Measurements from ENCODE around the gene CTH. TPM values are rescaled to one million over a fixed set of nuclear protein-coding genes. Genes with fewer than 3 reads are reported as not detected.
A peak's percentile ranks its signal among the peaks of the same experiment; 100 is the strongest.

Gene CTH
- total RNA-seq (2012; rRNA removed) (2.5 and 2.7 TPM in 2 replicates), polyA plus RNA-seq (2012; rRNA removed) (2.8 and 3.0 TPM in 2 replicates), Bru-seq, nascent RNA (percentile 60 among the genes with signal in this experiment), BruChase-seq, experiment 1, labeled RNA remaining after a 6-hour chase (percentile 55 among the genes with signal in this experiment), BruChase-seq, experiment 2, labeled RNA remaining after a 2-hour chase (percentile 48 among the genes with signal in this experiment)
- polyA plus RNA-seq (2012; cell fraction: cytosol; rRNA removed), result 1.2 and 1.4 TPM in 2 replicates
- 1.2 and 5.2 TPM in 2 replicates for polyA plus RNA-seq (2012; cell fraction: nucleus; rRNA removed; ENCODE audit: low replicate concordance)
- long read RNA-seq, partial matches to known transcripts, result 2 of 6 reads
- long read RNA-seq, other reads (novel, unspliced or antisense), result 0 of 6 reads

- no TSS peak for BruUV-seq (replicated peaks)
- dilution Hi-C loops (cut with HindIII; ENCODE audit: low sequenced_read_pairs, unreplicated experiment), result no loop called here
- H3K18ac ChIP-seq (ENCODE audit: low read depth, low read length), result peak within 1 kb of the TSS; percentile 79
- H4K5ac ChIP-seq (ENCODE audit: low read depth, low read length), result peak within 1 kb of the TSS; percentile 48
- H3K4me1 ChIP-seq (ENCODE audit: control insufficient read depth, insufficient read depth, low read length), result no peaks in the 10 kb centered on the region
- peaks cover 0 to 7% of the 10 kb centered on the region in 2 experiments; a peak in 2 of 4 replicates for H3K79me1 ChIP-seq (ENCODE audit: low read depth in 1 of 2, low read length in 2 of 2)
- H3K9ac ChIP-seq (ENCODE audit: low read depth, low read length), result peak within 1 kb of the TSS; percentile 71
- H3K4me3 ChIP-seq (ENCODE audit: insufficient read depth, low read depth, low read length), result peak within 1 kb of the TSS; percentile 49
- DNase-seq (peak; percentile 95), ATAC-seq (ENCODE audit: low read depth) (peak; percentile 100)
- H3K36me3 ChIP-seq (ENCODE audit: control insufficient read depth, insufficient read depth, low read length), result no peaks in the 10 kb centered on the region
- in situ Hi-C loops (cut with MboI; ENCODE audit: low sequenced_read_pairs), result loop anchor here (5.0 kb wide), 1 partner anchor 53 kb away; no protein-coding TSS in a partner anchor
- peak within 1 kb of the TSS; percentile 58 for H3K27ac ChIP-seq (ENCODE audit: insufficient read depth, low read length)
- H2BK15ac ChIP-seq (ENCODE audit: low read depth, low read length), result peak within 1 kb of the TSS; percentile 17; the same call in 1 of the 3 replicates
- peak within 1 kb of the TSS; percentile 58 for H3K14ac ChIP-seq (replicated peaks; ENCODE audit: low read depth, low read length)
- intact Hi-C loops (cut with micrococcal nuclease), result loop anchor here (1.0 to 5.0 kb wide), 3 partner anchors 56 to 278 kb away; partner anchors contain the start of genes ANKRD13C and SRSF11
- H2BK20ac ChIP-seq (ENCODE audit: low read depth, low read length), result peak within 1 kb of the TSS; percentile 40
- ChIA-PET CTCF (interaction anchor here (0.7 to 1.0 kb wide), 3 partner anchors 12 to 13 kb away, joined by 3 to 4 read pairs (median 3); no protein-coding TSS in a partner anchor), POLR2A (ENCODE audit: unreplicated experiment) (interaction anchor here (1.0 to 1.1 kb wide), 2 partner anchors 21 to 57 kb away, joined by 3 to 4 read pairs; partner anchors contain the start of gene ANKRD13C)
- H2AK9ac ChIP-seq (replicated peaks; ENCODE audit: low read depth, low read length, poor library complexity), result peak within 1 kb of the TSS; percentile 23
- H3K9me3 ChIP-seq (ENCODE audit: control insufficient read depth, insufficient read depth, low read length), result no peaks in the 10 kb centered on the region
- H3K27me3 ChIP-seq (ENCODE audit: control insufficient read depth, insufficient read depth, low read length), result 0 out of 2 replicates have a peak, but pooled peaks cover under 1% of the 10 kb centered on the region
- H4K8ac ChIP-seq (ENCODE audit: low read depth in 2 of 2, low read length in 2 of 2), result peak within 1 kb of the TSS; percentile 3 to 74; a peak in 2 of 4 replicates
- WGBS, 2 experiments (ENCODE audit: extremely low coverage in 2 of 2, insufficient read length in 1 of 2), result 0% methylated on average over 32 of the region's 48 CpGs; no CpG with 5 or more reads in 1 of the 2 experiments
- H2BK120ac ChIP-seq (ENCODE audit: low read depth, low read length), result peak within 1 kb of the TSS; percentile 62
- H3K4ac ChIP-seq (ENCODE audit: low read depth, low read length), result peak within 1 kb of the TSS; percentile 59
- no peaks in the 10 kb centered on the region for H3K9me1 ChIP-seq (ENCODE audit: insufficient read depth, low read length)
- peak within 1 kb of the TSS; percentile 35 for H4K91ac ChIP-seq (ENCODE audit: insufficient read depth, low read depth, low read length)
- peak within 1 kb of the TSS; percentile 55; the same call in 1 of the 2 replicates for H3K56ac ChIP-seq (ENCODE audit: extremely low read depth, insufficient read depth, low read length)
- no peaks in the 10 kb centered on the region for H4K20me1 ChIP-seq (ENCODE audit: insufficient read depth, low read length)
- no peak within 1 kb of the TSS for H2AK5ac ChIP-seq (ENCODE audit: low read depth, low read length)
- peak within 1 kb of the TSS; percentile 53 for H3K23ac ChIP-seq (ENCODE audit: low read depth, low read length)
- H2AFZ ChIP-seq (replicated peaks; ENCODE audit: low read length, poor library complexity), result peak within 1 kb of the TSS; percentile 96
- peak within 1 kb of the TSS; percentile 92 for H3K4me2 ChIP-seq (ENCODE audit: low read depth, low read length)
- H2BK5ac ChIP-seq (ENCODE audit: low read depth, low read length, poor library complexity, severe bottlenecking), result peak within 1 kb of the TSS; percentile 77
- no peak for TF ChIP-seq USF2 (IDR thresholded peaks at IDR 0.05; ENCODE audit: low read depth, low read length)
- TF ChIP-seq ELK1 (IDR thresholded peaks at IDR 0.05; ENCODE audit: borderline replicate concordance, low read depth, low read length), result no peak
- no peak for TF ChIP-seq SMC3 (IDR thresholded peaks at IDR 0.05; ENCODE audit: low read depth, low read length)
- no peak for TF ChIP-seq RAD21 (IDR thresholded peaks at IDR 0.05; ENCODE audit: low read length)
- TF ChIP-seq NFE2L2 (IDR thresholded peaks at IDR 0.05; ENCODE audit: low read depth, low read length), result no peak
- TF ChIP-seq POLR2A (IDR thresholded peaks at IDR 0.05; ENCODE audit: low read depth, low read length), result peak; percentile 94
- no peak for TF ChIP-seq RCOR1 (IDR thresholded peaks at IDR 0.05; ENCODE audit: insufficient replicate concordance, low read length)
- peak; percentile 23; the same call in 1 of the 2 replicates for TF ChIP-seq RFX5 (IDR thresholded peaks at IDR 0.05; ENCODE audit: low read depth, low read length)
- no peak for TF ChIP-seq BHLHE40 (IDR thresholded peaks at IDR 0.05; ENCODE audit: low read depth, low read length)
- no peak; the same call in 1 of the 2 replicates for TF ChIP-seq MAZ (IDR thresholded peaks at IDR 0.05; ENCODE audit: borderline replicate concordance, low read depth, low read length)
- TF ChIP-seq MAFK (IDR thresholded peaks at IDR 0.05; ENCODE audit: low read depth, low read length), result no peak
- peak; percentile 88 for TF ChIP-seq CEBPB (IDR thresholded peaks at IDR 0.05; ENCODE audit: low read depth, low read length)
These were observed at the start of gene CTH for GRCh38 chr1:70410604-70411359. Gene CTH (plus strand): TSS chr1:70411268. CDS start chr1:70411416, 148 bp downstream.
